Measurements from ENCODE around the gene CTNNBL1. TPM values are rescaled to one million over a fixed set of nuclear protein-coding genes. Genes with fewer than 3 reads are reported as not detected.

The CTNNBL1 gene
- total RNA-seq, 1 experiment from 2014 or later: 71.2 TPM

- Histone ChIP-seq H3K36me3 (ENCODE audit: control insufficient read depth, insufficient read depth, low read length) (no peaks in the 10 kb centered on the region), H3K4me1 (ENCODE audit: control insufficient read depth, insufficient read depth, low read length) (no peaks in the 10 kb centered on the region), H3K27ac (ENCODE audit: low read length) (no peak overlapping the region), H3K27me3 (ENCODE audit: control insufficient read depth, insufficient read depth, low read length) (no peaks in the 10 kb centered on the region), H3K4me3 (ENCODE audit: low read depth in 2 of 2, low read length in 2 of 2) (no peak overlapping the region), H3K9me3 (ENCODE audit: control insufficient read depth, insufficient read depth, low read depth, low read length) (no peaks in the 10 kb centered on the region)
- ChIA-PET CTCF (no interaction called here), POLR2A (no interaction called here)
- ATAC-seq (no peak), DNase-seq (ENCODE audit: low read depth, low spot score) (no peak)
- TF ChIP-seq TCF7L2 (IDR thresholded peaks at IDR 0.05; ENCODE audit: low read depth, low read length) (no peak), SIN3A (IDR thresholded peaks at IDR 0.05; ENCODE audit: borderline replicate concordance, insufficient read depth, low read depth, low read length) (no peak), REST (IDR thresholded peaks at IDR 0.05; ENCODE audit: insufficient read depth in 1 of 2, low read depth in 2 of 2, low read length in 1 of 2) (no peak), CTCF (IDR thresholded peaks at IDR 0.05) (no peak), POLR2AphosphoS5 (IDR thresholded peaks at IDR 0.05; ENCODE audit: low read depth, low read length) (no peak)
- intact Hi-C loops (cut with micrococcal nuclease; ENCODE audit: unreplicated experiment): no loop called here
- BruUV-seq (replicated peaks): no TSS peak
- in situ Hi-C loops (cut with HindIII; ENCODE audit: low pct_unique_long_range_greater_than_20kb, low sequenced_read_pairs): no loop called here
Measured at GRCh38 chr20:37816003-37816402, 122.2 kb downstream of the CTNNBL1 start.

GRCh38 chr20:37816726-37817125, 122.9 kb downstream of the CTNNBL1 start:
- no peak for TF ChIP-seq POLR2AphosphoS5 (IDR thresholded peaks at IDR 0.05; ENCODE audit: low read depth, low read length)
- TF ChIP-seq SIN3A (IDR thresholded peaks at IDR 0.05; ENCODE audit: borderline replicate concordance, insufficient read depth, low read depth, low read length): no peak
- TF ChIP-seq REST (IDR thresholded peaks at IDR 0.05; ENCODE audit: insufficient read depth in 1 of 2, low read depth in 2 of 2, low read length in 1 of 2): no peak
- no peak for TF ChIP-seq CTCF (IDR thresholded peaks at IDR 0.05)
- no peak for TF ChIP-seq TCF7L2 (IDR thresholded peaks at IDR 0.05; ENCODE audit: low read depth, low read length)
- ChIA-PET POLR2A (no interaction called here), CTCF (no interaction called here)
- no peak overlapping the region for H3K4me3 ChIP-seq (ENCODE audit: low read depth in 2 of 2, low read length in 2 of 2)
- ATAC-seq (no peak), DNase-seq (ENCODE audit: low read depth, low spot score) (no peak)
- H3K4me1 ChIP-seq (ENCODE audit: control insufficient read depth, insufficient read depth, low read length): no peaks in the 10 kb centered on the region
- H3K9me3 ChIP-seq (ENCODE audit: control insufficient read depth, insufficient read depth, low read depth, low read length): no peaks in the 10 kb centered on the region
- intact Hi-C loops (cut with micrococcal nuclease; ENCODE audit: unreplicated experiment): no loop called here
- H3K27ac ChIP-seq (ENCODE audit: low read length): no peak overlapping the region
- in situ Hi-C loops (cut with HindIII; ENCODE audit: low pct_unique_long_range_greater_than_20kb, low sequenced_read_pairs): no loop called here
- no peaks in the 10 kb centered on the region for H3K27me3 ChIP-seq (ENCODE audit: control insufficient read depth, insufficient read depth, low read length)
- H3K36me3 ChIP-seq (ENCODE audit: control insufficient read depth, insufficient read depth, low read length): no peaks in the 10 kb centered on the region
- BruUV-seq (replicated peaks): no TSS peak

Data from Panc1 (cell line).